CD4-positive, alpha-beta memory T cell (primary cell): ENCODE data around the gene TTYH3. TPM values are rescaled to one million over a fixed set of nuclear protein-coding genes. Genes with fewer than 3 reads are reported as not detected.
A peak's percentile ranks its signal among the peaks of the same experiment; 100 is the strongest.

ENCODE experiments used
- CTCF ChIA-PET: fragments of 350-600 bp; sonication (Branson Sonifier 250); formaldehyde crosslinking; loops from one replicate; lab custom pipeline; 2021; ENCODE audit warnings: inconsistent platforms; ENCODE audit not compliant: partially characterized antibody; lab: Charles Lee
- POLR2A ChIA-PET: fragments of 350-600 bp; sonication (Branson Sonifier 250); formaldehyde crosslinking; loops from one replicate; lab custom pipeline; 2021; ENCODE audit not compliant: partially characterized antibody; lab: Charles Lee
- DNase-seq, 5 donors: peaks; one replicate each; pipeline versions ENCODE4 v3.0.0 to v3.0.0-alpha.2; 2020 to 2022; ENCODE audit warnings: mixed read lengths in 1 of 5
- H3K27ac ChIP-seq: one replicate; pipeline ENCODE4 v1.7.0; 2013; ENCODE audit warnings: low read depth, low read length
- H3K27me3 ChIP-seq: 2 replicates; pipeline ENCODE4 v1.7.0; 2013; ENCODE audit warnings: mild to moderate bottlenecking, low read length, moderate library complexity; ENCODE audit not compliant: insufficient read depth
- H3K36me3 ChIP-seq: 2 replicates; pipeline ENCODE4 v1.7.0; 2013; ENCODE audit warnings: mild to moderate bottlenecking, low read length, moderate library complexity; ENCODE audit not compliant: insufficient read depth
- H3K4me1 ChIP-seq: 2 replicates; pipeline ENCODE4 v1.7.0; 2013; ENCODE audit warnings: mild to moderate bottlenecking, low read length, moderate library complexity; ENCODE audit not compliant: insufficient read depth
- H3K4me3 ChIP-seq, 2 donors: one replicate each; pipeline ENCODE4 v1.7.0; 2013; ENCODE audit warnings: low read length in 2 of 2, mild to moderate bottlenecking in 1 of 2
- H3K9me3 ChIP-seq, 2 donors: one replicate each; pipeline ENCODE4 v1.7.0; 2013; ENCODE audit warnings: low read length in 2 of 2, control low read depth in 1 of 2; ENCODE audit not compliant: control insufficient read depth in 1 of 2
- H3K27ac Mint-ChIP-seq, 7 donors: one replicate each; pipeline ENCODE4 v1.8.0; 2020 to 2021; ENCODE audit warnings: mixed read lengths in 7 of 7, mild to moderate bottlenecking in 6 of 7, inconsistent platforms in 3 of 7, moderate library complexity in 3 of 7
- H3K27me3 Mint-ChIP-seq, 2 donors: one replicate each; pipeline ENCODE4 v1.8.0; 2020 to 2021; ENCODE audit warnings: mixed read lengths in 2 of 2
- H3K36me3 Mint-ChIP-seq, 2 donors: one replicate each; pipeline ENCODE4 v1.8.0; 2020 to 2021; ENCODE audit warnings: mixed read lengths in 2 of 2, inconsistent platforms in 1 of 2, mild to moderate bottlenecking in 1 of 2
- H3K4me1 Mint-ChIP-seq, 4 donors: one replicate each; pipeline ENCODE4 v1.8.0; 2020 to 2021; ENCODE audit warnings: mixed read lengths in 4 of 4, mild to moderate bottlenecking in 1 of 4
- H3K4me3 Mint-ChIP-seq, 8 donors: one replicate each; pipeline ENCODE4 v1.8.0; 2020 to 2021; ENCODE audit warnings: mixed read lengths in 8 of 8, mild to moderate bottlenecking in 7 of 8, moderate library complexity in 6 of 8, inconsistent platforms in 3 of 8
- H3K9me3 Mint-ChIP-seq, 8 donors: one replicate each; pipeline ENCODE4 v1.8.0; 2020 to 2021; ENCODE audit warnings: mixed read lengths in 8 of 8, mild to moderate bottlenecking in 5 of 8, inconsistent platforms in 3 of 8, moderate library complexity in 1 of 8
- intact Hi-C: fragments of 100-400 bp; cut with micrococcal nuclease; formaldehyde crosslinking; loops from one replicate; pipeline ENCODE4 v1.15.1; 2023
- polyA plus RNA-seq, 2 donors: library from polyadenylated mRNA; unstranded; fragments of 300-500 nt; fragmentation: Illumina TruSeq; gene quantifications; one replicate each; pipeline ENCODE4 v1.2.3, GENCODE V29; 2021
- total RNA-seq, 2 experiments: library from RNA; stranded (reverse); gene quantifications; one replicate each; pipeline ENCODE4 v1.2.3, GENCODE V29; 2021

The TTYH3 gene
- total and polyA plus RNA-seq, 4 experiments from 2014 or later, result 0.14 to 12.0 (median 5.8) TPM

DNA sequence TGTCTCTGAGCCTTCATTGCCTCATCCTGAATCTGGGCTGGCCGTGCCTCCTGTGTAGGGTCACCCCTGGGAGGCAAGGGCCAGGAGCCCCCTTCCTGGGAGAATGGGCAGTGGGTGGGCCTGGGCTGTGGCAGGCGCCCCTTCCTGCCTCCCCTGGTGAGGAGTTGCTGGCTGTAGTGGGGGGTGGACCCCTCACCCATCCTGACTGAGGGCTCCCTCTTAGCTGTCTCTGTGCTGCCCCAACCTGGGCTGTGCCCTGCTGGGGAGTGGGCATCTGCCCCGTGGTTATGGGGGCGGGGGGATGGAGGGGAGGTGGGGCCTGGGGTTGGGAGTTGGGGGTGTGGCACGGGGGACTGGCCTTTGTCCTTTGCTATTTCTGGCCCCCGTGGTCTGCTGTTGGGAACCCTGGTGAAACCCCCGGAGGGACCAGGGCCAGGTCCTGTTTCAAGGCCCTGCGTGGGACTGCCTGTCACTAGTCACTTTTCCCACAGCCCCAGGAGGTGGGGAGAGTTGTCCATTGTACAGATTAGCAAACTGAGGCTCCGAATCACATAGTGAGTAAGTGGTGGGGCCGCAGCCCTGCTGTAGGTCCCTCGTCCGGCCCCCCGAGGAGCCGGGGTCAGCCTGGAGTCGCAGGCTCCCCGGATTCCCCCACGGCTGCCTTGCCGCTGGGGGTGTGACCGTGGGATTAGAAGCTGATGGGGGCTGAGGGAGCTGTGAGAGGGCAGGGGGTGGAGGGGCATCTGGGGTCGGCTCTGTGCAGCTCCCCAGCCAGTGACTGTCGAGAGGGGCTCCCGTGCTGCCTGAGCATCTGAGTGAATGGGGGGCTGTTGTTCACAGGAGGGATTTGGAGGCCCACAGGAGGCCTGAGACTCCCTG lies 2.7 kb downstream of the TTYH3 start:
- H3K4me1 Mint-ChIP-seq, result peaks cover 2 to 21% (median 15%) of the 10 kb centered on the region in 4 donors
- Histone ChIP-seq H3K27ac (no peak overlapping the region), H3K4me3 (no peak overlapping the region), H3K27me3 (no peaks in the 10 kb centered on the region), H3K4me1 (peaks cover 27% of the 10 kb centered on the region), H3K9me3 (no peaks in the 10 kb centered on the region), H3K36me3 (no peaks in the 10 kb centered on the region)
- H3K27ac Mint-ChIP-seq, result peak overlapping the region in 4 of 7 donors; percentile 14 to 82 (median 35)
- H3K36me3 Mint-ChIP-seq, result peaks cover 0 to 1% of the 10 kb centered on the region in 2 donors
- DNase-seq, result peak in 1 of 5 donors; percentile 23
- peak overlapping the region in 7 of 8 donors; percentile 40 to 87 (median 65) for H3K4me3 Mint-ChIP-seq
- H3K9me3 Mint-ChIP-seq, result no peaks in the 10 kb centered on the region
- intact Hi-C loops, result loop anchor here (5.0 kb wide), 1 partner anchor 322 kb away; the partner anchor contains the start of gene SNX8
- POLR2A ChIA-PET, result interaction anchor here (1.3 kb wide), 1 partner anchor 76 kb away, joined by 3 read pairs; no protein-coding TSS in a partner anchor
- CTCF ChIA-PET, result no interaction called here
- H3K27me3 Mint-ChIP-seq, result no peaks in the 10 kb centered on the region

- Mint-ChIP-seq H3K36me3 (peaks cover 0 to 1% of the 10 kb centered on the region in 2 donors), H3K27me3 (no peaks in the 10 kb centered on the region), H3K9me3 (no peaks in the 10 kb centered on the region), H3K4me3 (peak overlapping the region in 2 of 8 donors; percentile 26 to 45), H3K27ac (peak overlapping the region in 1 of 7 donors; percentile 23), H3K4me1 (peaks cover 2 to 21% (median 15%) of the 10 kb centered on the region in 4 donors)
- CTCF ChIA-PET, result no interaction called here
- Histone ChIP-seq H3K36me3 (no peaks in the 10 kb centered on the region), H3K4me3 (no peak overlapping the region), H3K27me3 (no peaks in the 10 kb centered on the region), H3K9me3 (no peaks in the 10 kb centered on the region), H3K4me1 (peaks cover 27% of the 10 kb centered on the region), H3K27ac (no peak overlapping the region)
- DNase-seq, result peak in 1 of 5 donors; percentile 24
- POLR2A ChIA-PET, result interaction anchor here (1.3 kb wide), 1 partner anchor 76 kb away, joined by 3 read pairs; no protein-coding TSS in a partner anchor
- intact Hi-C loops, result no loop called here
Measured at GRCh38 chr7:2635148-2635668, 3.4 kb downstream of the TTYH3 start.

DNA sequence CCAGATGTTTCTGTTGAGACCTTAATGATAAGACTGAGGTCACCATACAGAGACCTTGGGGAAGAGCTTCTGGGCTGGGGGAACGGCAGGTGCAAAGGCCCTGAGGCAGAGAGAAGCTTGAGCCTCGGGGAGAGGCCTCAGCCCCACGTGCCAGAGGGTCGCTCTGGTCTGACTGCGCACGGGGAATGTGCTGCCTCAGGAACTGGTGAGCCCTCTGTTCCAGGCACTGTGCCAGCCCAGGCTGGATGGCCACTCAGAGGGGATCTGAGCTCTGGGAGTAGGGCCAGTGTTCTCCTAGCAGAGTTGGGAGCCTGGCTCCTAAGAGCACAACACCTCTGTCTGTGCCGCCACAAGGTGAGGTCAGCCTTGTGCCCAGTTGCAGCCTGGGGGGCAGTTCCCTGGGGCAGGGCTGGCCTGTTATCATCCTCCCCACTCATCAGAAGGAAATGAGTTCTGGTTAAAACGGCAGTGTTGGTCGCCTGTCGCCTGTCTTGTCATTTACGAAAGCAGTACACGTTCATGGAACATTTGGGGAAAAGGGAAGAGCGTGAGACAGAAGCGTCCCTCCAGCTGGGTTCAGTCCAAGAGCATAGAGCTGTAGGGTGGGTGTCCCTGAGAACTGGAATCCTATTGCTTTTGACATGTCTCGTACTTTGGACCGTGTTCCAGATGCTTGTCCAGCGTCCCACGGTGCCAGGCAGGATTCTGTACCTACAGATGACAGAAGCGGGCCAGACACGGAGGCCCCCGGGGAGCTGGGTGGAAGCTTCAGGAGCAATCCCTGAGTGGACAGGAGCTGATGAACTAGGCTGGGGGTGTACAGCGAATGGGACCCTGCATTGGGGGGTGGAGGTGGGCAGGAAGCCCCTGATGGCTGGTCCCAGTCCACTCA lies 4.3 kb downstream of the TTYH3 start:
- peak in 1 of 5 donors; percentile 6 for DNase-seq
- no peak overlapping the region for H3K27ac ChIP-seq
- CTCF ChIA-PET, result interaction anchor here (0.6 kb wide), 1 partner anchor 74 kb away, joined by 3 read pairs; no protein-coding TSS in a partner anchor
- H3K4me3 Mint-ChIP-seq, result no peak overlapping the region
- H3K27ac Mint-ChIP-seq, result no peak overlapping the region
- peaks cover 25% of the 10 kb centered on the region for H3K4me1 ChIP-seq
- intact Hi-C loops, result no loop called here
- H3K27me3 ChIP-seq, result no peaks in the 10 kb centered on the region
- H3K4me3 ChIP-seq, result no peak overlapping the region
- H3K27me3 Mint-ChIP-seq, result no peaks in the 10 kb centered on the region
- POLR2A ChIA-PET, result interaction anchor here (0.7 kb wide), 1 partner anchor 115 kb away, joined by 3 read pairs; no protein-coding TSS in a partner anchor
- no peaks in the 10 kb centered on the region for H3K9me3 ChIP-seq
- H3K36me3 Mint-ChIP-seq, result peaks cover 0 to 1% of the 10 kb centered on the region in 2 donors
- H3K4me1 Mint-ChIP-seq, result peaks cover 2 to 20% (median 14%) of the 10 kb centered on the region in 4 donors
- no peaks in the 10 kb centered on the region for H3K36me3 ChIP-seq
- H3K9me3 Mint-ChIP-seq, result no peaks in the 10 kb centered on the region

DNA sequence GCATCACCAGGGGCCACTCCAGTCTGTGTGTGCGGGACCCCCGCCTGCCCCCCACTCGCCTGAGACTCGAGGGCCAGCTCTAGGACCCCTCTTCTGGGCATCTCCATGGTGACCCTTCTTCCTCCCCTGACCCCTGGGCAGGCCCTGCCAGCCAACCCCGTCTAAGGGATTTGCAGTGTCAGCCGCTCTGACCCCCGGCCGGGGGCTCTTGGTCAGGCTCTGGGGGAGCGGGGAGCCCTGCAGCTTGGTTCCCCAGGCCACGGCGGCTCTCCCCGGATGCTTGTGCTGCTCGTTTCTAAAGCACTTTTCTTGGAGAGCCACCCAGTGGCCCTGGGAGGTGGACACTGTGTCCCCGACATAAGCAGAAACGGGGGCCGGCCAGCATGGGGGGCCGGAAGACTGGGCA lies 5.3 kb downstream of the TTYH3 start:
- H3K4me3 Mint-ChIP-seq, result no peak overlapping the region
- H3K27ac Mint-ChIP-seq, result no peak overlapping the region
- ChIA-PET POLR2A (no interaction called here), CTCF (no interaction called here)
- no peak overlapping the region for H3K27ac ChIP-seq
- peaks cover 0 to 16% (median 10%) of the 10 kb centered on the region in 4 donors for H3K4me1 Mint-ChIP-seq
- H3K27me3 ChIP-seq, result no peaks in the 10 kb centered on the region
- peaks cover 21% of the 10 kb centered on the region for H3K4me1 ChIP-seq
- H3K4me3 ChIP-seq, result no peak overlapping the region
- H3K36me3 ChIP-seq, result no peaks in the 10 kb centered on the region
- no peaks in the 10 kb centered on the region for H3K9me3 Mint-ChIP-seq
- intact Hi-C loops, result no loop called here
- no peaks in the 10 kb centered on the region for H3K9me3 ChIP-seq
- no peaks in the 10 kb centered on the region for H3K27me3 Mint-ChIP-seq
- peaks cover 0 to 1% of the 10 kb centered on the region in 2 donors for H3K36me3 Mint-ChIP-seq
- DNase-seq, result no peak

- H3K4me1 ChIP-seq, result peaks cover 15% of the 10 kb centered on the region
- no peaks in the 10 kb centered on the region for H3K36me3 ChIP-seq
- H3K27me3 ChIP-seq, result no peaks in the 10 kb centered on the region
- H3K4me1 Mint-ChIP-seq, result peaks cover 0 to 13% (median 9%) of the 10 kb centered on the region in 4 donors
- H3K4me3 Mint-ChIP-seq, result no peak overlapping the region
- DNase-seq, result no peak
- H3K36me3 Mint-ChIP-seq, result peaks cover 0 to 1% of the 10 kb centered on the region in 2 donors
- no peak overlapping the region for H3K4me3 ChIP-seq
- ChIA-PET CTCF (no interaction called here), POLR2A (no interaction called here)
- H3K9me3 ChIP-seq, result no peaks in the 10 kb centered on the region
- H3K27ac Mint-ChIP-seq, result no peak overlapping the region
- no peak overlapping the region for H3K27ac ChIP-seq
- no peaks in the 10 kb centered on the region for H3K27me3 Mint-ChIP-seq
- H3K9me3 Mint-ChIP-seq, result no peaks in the 10 kb centered on the region
- intact Hi-C loops, result no loop called here
Measured at GRCh38 chr7:2637505-2638223, 5.9 kb downstream of the TTYH3 start.

DNA sequence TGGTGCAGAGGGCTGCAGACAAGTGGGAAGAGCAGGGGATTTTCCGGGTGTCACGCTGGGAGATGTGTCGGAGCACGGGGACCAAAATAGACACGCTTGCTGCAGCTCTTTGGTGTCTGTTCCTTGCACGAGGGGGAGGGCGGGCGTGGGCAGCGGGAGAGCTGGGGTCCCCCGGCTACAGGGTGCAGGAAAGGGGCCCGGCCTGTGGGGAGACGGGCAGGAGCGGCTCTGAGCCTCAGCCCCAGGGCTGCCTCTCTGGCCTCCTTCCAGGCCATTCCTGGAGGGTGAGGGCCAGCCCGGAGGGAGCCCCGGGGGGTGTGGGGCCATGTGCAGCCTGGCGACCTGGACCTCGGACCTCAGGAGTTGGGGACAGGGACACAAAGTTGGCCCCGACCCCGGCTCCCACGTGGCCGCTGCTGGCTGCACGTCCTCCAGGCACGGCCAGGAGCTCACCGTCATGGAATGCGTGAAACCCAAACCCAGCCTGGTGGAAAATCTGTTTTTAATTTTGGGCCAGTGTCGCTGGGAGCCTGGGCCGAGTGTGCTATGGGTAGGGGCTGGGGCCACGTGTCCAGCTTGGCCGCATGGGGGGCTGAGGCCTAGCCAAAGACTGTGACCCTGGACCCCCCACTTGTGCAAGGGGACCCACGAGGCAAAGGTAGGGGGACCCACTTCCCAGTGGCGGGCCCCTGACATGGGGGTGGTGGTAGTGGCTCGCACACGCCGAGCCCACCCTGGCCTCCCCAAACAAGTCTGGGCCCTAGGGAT lies 6.6 kb downstream of the TTYH3 start:
- H3K27ac Mint-ChIP-seq, result no peak overlapping the region
- H3K9me3 Mint-ChIP-seq, result no peaks in the 10 kb centered on the region
- Histone ChIP-seq H3K4me3 (no peak overlapping the region), H3K27me3 (no peaks in the 10 kb centered on the region), H3K4me1 (peaks cover 8% of the 10 kb centered on the region), H3K36me3 (no peaks in the 10 kb centered on the region), H3K27ac (no peak overlapping the region), H3K9me3 (no peaks in the 10 kb centered on the region)
- H3K36me3 Mint-ChIP-seq, result no peaks in the 10 kb centered on the region
- H3K27me3 Mint-ChIP-seq, result no peaks in the 10 kb centered on the region
- intact Hi-C loops, result no loop called here
- peaks cover 0 to 8% (median 5%) of the 10 kb centered on the region in 4 donors for H3K4me1 Mint-ChIP-seq
- no peak for DNase-seq
- H3K4me3 Mint-ChIP-seq, result no peak overlapping the region
- POLR2A ChIA-PET, result no interaction called here
- CTCF ChIA-PET, result no interaction called here
